ACHN (cell line): ENCODE data around the gene TMEM269.

Experiments used
- DNase-seq: peaks from one replicate; pipeline ENCODE4 v3.0.0-alpha.2; 2015
- in situ Hi-C: cut with HindIII; loops from 2 replicates; pipeline ENCODE4 v1.10.0; 2017; ENCODE audit warnings: low sequenced_read_pairs, low pct_ligation_motif_present, low pct_unique_long_range_greater_than_20kb

The TMEM269 gene

DNA sequence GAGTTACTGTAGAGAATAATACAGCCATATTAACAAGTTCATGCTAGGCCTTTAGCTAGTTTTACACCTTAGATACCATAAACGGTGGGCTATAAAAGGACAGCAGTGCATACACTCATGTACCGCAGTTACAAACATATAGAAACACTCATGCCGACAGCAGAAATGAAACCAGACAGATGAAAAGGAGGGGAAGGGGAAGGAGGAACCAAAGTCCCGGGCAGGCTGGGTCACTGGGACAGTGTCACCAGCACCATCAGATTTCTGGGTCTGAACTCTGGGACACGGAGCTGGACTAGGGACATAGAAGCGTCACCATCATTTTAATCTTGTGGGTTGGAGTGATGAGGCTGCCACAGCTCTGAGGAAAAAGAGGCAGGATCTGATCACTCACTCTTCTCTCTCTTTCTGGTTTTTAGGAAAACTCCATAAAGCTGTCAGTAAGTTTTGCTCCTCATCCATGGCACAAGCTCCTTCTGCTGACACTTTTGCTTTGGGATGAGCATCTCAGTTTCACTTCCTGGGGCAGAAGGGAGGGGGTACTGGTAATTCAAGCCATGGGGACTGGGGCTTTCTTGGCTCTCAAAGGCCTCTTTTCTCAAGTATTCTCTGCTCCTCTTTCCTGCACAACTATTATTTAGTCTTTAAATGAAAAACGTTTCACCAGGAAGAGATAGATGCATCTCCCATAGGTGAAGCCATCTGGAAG, 53.8 kb downstream of the TMEM269 start:
- no peak for DNase-seq
- in situ Hi-C loops, result no loop called here

DNA sequence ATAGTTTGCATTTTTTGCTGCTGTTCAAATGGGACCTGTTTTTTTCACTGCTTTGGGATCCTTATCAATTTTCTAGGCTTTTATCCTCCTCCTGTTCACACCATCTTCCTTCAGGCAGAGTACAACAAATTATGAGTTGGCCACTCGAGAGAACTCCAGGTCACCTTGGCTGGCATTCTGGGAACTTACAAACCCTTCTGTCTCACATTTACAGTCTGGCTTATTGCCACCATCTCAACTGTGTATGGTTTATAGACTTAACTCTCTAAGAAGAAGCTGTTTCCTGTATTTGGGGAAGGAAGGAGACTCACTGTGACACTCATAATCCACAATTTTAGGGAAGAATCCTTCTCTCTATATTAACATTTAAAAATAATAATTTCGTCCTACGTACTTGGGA, 56.2 kb downstream of the TMEM269 start:
- in situ Hi-C loops, result no loop called here
- no peak for DNase-seq

DNA sequence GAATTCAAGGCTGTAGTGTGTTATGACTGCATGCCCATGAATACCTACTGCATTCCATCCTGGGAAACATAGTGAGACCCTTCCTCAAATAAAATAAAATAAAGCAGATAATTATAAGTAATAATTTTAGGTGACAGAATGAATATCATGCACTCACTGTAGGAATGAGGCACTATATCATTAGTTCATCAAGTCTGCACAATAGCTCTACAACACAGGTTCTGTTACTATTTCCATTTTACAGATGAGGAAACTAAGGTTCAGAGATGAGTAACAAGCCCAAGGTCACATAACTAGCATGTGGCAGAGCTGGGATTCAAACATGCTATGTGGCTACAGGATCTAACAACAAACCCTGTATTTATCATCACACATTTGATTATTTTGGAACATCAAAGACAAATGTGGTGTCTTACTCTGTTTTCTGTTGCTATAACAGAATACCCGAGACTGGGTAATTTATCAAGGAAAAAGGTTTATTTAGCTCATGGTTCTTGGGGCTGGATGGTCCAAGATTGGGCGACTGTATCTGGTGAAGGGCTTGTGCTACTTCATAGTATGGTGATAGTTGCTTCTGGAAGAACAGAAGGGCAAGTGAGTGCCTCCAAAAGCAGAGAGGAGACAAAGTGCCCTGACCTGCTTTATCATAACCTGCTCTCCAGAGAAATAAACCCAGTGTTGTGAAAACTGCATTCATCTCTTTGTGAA, 56.8 kb downstream of the TMEM269 start:
- no peak for DNase-seq
- in situ Hi-C loops, result no loop called here

DNA sequence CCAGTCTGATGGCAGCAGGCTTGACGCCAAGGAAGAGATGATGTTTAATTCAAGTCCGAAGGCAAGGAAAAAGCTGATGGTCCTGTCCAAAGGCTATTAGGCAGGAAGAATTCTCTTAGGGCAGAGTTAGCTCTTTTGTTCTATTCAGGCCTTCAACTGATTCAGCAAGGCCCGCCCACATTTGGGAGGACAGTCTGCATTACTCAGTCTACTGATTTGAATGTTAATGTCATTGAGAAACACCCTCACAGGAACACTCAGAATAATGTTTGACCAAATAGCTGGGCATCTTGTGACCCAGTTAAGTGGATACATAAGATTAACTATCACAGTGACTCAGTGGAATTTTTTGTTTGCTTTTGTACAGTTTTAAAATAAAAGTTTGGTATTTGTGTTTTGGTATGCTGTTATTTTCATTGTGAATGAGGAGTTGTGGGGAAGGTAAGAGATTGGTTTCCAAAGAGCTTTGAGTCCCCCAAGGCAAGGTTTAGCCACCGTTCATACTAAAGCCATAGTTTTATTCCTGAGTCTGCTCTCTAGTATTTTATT, 59.9 kb downstream of the TMEM269 start:
- in situ Hi-C loops, result no loop called here
- no peak for DNase-seq

DNA sequence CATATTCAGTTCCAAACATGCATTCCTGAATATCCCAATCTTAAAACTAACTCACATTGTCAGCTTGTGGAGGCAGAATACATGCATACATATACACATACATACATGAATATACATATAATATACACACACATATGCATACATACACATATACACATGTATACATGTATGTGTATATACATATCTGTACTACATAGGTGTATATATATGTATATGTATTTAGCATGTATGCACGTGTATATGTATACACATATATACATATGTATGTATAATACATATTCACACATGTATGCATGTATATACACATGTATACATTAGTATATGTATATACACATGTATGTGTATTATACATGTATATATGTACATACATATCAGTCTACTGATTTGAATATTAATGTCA, 60.4 kb downstream of the TMEM269 start:
- in situ Hi-C loops, result no loop called here
- DNase-seq, result no peak

DNA sequence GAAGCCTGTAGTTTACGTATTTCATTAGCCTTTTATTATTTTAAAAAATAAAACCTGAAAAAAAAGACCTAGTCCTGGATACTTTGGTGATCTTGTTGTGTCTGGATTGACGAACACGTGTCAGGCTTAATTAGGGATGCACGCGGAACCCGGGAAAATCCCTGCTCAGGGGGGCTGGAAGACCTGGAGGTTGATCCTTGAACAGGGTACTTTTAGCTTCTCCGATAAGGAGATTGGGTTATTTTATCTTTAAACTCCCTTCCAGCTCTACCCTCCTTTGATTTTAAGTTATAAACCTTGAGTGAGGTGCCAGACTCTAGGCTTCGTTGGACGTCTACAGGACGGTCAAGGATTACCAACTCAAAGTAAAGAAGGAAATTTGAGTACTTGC, 61.1 kb downstream of the TMEM269 start:
- DNase-seq, result no peak
- in situ Hi-C loops, result no loop called here

DNA sequence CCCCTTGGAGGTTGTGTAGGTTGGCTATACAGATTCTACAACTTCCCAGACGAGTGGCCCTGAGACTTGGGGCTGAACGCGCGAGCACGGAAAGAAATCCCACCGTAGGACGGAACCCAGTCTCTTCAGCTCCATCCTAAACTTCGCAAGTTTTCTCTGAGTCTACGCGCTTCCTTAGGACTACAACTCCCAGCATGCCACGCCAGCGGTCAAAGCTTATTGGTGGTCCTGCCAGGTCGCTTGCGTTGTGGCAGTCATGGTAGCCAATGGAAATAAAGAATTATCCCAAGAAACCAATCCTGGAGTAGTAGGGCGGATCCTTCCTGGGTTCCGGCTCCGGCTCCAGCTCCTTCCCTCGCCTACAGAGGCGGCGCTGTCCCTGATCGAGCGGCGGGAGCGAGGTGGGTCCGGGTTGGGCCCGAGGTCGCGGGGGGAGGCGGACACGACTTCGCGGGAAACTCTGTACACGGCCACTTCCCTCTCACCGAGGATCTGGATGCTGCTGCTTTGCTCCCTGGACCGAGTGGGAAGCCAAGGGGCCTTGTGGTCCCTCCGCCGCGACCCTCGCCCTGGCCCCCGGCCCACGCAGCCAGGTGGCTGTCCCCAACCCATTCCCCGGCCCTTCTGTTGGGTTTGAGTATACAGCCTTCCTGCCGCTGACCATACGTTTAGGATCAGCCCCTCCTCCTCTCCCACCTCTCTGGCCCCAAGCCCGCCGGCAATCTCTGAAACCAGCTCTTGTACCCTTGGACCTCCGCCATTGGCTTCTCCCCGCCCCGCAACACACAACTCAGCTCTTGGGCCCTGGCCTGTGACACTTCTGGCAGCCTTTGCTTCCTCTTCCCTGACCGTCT, 61.7 kb downstream of the TMEM269 start, which contains the start of gene ZNF691:
TSS of gene ZNF691 (plus strand) at position 357 of the 854 bp plus-strand sequence. CDS start 3,046 bp downstream, outside the sequence.
- in situ Hi-C loops, result no loop called here
- DNase-seq, result peak; percentile 94

DNA sequence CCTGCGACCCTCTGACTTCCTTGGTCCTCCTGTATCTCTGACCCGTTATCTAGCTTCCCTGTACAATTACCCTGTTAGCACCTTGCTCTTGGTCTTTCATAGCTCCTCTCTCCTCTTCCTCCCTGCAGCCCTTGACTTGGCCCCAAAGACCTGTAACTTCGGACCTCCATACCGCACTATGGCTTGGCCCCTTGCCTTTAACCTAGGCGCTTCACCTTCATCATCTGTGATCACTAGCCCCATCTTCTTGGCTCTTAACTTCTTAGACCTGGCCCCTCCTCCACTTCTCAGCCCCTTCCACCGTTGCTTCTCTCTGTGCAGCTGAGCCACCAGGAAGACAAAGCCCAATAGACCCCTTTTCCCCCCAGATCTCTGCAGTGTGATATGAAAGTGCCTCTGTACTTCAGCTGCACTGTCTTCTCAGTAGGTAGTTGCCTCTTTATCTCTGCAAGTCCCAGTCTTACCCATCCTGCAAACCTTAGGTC, 62.4 kb downstream of the TMEM269 start:
- DNase-seq, result no peak
- in situ Hi-C loops, result no loop called here

DNA sequence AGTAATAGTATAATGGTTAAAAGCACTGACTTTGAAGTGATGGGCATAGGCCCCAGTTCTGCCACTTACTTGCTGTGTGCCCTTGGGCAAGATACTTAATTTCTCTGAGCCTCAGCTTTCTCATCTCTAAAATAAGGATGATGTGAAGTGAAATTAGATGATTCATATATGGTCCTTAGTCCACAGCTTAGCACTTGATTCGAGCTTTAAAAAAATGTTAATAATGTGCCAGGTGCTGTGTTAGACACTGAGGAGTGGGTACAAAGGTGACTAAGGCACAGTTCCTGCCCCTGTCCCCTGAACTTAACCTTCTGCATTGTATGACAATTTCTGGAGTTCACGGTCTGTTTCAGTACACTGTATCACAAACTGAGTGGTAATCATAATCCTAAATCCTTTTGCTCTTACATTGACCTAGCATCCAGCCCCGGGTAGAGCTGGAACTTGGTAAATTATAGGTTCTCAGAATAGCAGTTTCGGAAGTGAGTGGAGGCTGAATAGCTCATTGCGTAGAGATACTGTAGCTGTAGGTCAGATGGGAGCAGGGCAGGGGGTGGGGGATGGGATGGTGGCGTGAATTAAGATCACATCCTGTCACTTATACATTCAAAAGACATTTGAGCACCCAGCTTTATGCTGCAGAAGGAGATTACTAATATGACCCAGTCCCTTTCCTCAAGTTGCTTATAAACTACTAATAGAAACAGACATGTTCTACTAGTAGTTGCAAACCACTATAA, 63.1 kb downstream of the TMEM269 start:
- in situ Hi-C loops, result no loop called here
- DNase-seq, result no peak

DNA sequence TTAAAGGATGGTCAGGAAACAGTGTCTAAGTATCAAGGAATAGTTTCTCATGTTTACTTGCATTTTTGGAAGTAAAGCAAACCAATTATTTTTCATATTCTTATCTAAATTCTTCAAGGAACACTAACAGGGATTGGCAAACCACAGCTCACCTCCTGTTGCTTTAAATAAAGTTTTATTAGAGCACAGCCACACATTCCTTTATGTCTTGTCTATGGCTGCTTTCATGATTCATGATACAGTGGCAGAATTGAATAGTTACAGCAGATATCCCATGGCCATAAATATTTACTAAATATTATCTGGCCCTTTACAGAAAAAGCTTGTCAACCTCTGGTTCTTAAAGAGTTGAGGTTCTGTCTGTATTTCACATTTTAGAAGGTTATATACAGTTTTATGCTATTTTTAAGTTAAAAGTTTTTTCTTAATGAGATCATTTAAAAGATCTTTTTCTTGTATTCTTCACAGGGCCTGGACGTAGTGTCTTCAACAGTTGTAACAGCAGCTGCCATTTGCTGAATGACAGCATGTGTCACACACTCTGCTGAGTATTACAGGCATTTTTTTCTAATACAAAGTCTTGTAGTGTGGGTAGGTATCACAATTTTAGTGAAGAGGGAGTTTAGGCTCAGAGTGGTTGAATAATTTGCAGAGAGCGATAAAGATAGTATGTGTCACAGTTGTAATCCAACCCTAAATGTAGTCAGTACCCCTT, 64.2 kb downstream of the TMEM269 start:
- in situ Hi-C loops, result no loop called here
- DNase-seq, result no peak

DNA sequence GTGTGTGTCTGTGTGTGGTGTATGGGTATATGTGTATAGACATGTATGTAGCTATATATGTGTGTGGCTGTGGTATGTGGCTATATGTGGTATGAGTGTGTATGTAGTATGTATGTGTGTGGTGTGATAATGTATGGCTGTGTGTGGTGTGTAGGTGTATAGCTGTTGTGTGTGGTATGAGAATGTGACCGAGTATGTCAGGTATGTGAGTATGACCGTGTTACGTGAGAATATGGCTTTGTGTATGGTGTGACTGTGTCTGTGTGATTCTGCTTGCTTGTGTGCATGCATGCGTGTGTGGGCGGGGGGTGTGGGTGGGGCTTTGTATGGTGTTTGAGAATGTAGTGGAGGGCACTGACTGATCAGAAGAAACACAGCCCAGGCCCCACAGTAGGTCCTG, 65.2 kb downstream of the TMEM269 start:
- in situ Hi-C loops, result no loop called here
- DNase-seq, result no peak
